Panc1 (cell line): ENCODE data around the gene SRGAP2B. TPM values are rescaled to one million over a fixed set of nuclear protein-coding genes. Genes with fewer than 3 reads are reported as not detected.
"Not testable (repeated sequence)": the region's sequence is repeated elsewhere in the genome, so short reads cannot be mapped to it uniquely, and the experiment has no call there.

Source experiments
- ATAC-seq: fragments of 200-7000 bp; cut with Tn5 transposase; 2 replicates; pipeline ENCODE4 v1.9.1; 2020; ENCODE audit warnings: mild to moderate bottlenecking, moderate library complexity
- BruUV-seq: library from RNA; stranded (reverse); fragments of 400-500 nt; replicated peaks from 2 replicates; lab custom pipeline; 2021; lab: Mats Ljungman, UMichigan
- CTCF ChIA-PET: fragments of 300-600 bp; sonication (Branson Sonifier 250); formaldehyde crosslinking; loops from one replicate; lab custom pipeline; 2022; ENCODE audit warnings: antibody characterized with exemption; lab: Charles Lee
- POLR2A ChIA-PET: fragments of 300-600 bp; sonication (Branson Sonifier 250); formaldehyde crosslinking; loops from one replicate; lab custom pipeline; 2022; ENCODE audit warnings: antibody characterized with exemption; lab: Charles Lee
- DNase-seq: peaks from one replicate; pipeline ENCODE4 v3.0.0-alpha.2; 2010; ENCODE audit warnings: low read depth, low spot score
- H3K27ac ChIP-seq: 2 replicates; pipeline ENCODE4 v1.5.1; 2011; ENCODE audit warnings: mild to moderate bottlenecking, low read length, inconsistent platforms
- H3K27me3 ChIP-seq: fragments of 200-500 bp; sonication (Bioruptor generic); 2 replicates; pipeline ENCODE4 v1.6.0; 2014; ENCODE audit warnings: low read length, inconsistent platforms; ENCODE audit not compliant: control insufficient read depth, insufficient read depth
- H3K36me3 ChIP-seq: fragments of 200-500 bp; sonication (Bioruptor generic); 2 replicates; pipeline ENCODE4 v1.5.1; 2014; ENCODE audit warnings: inconsistent platforms, mild to moderate bottlenecking, low read length, moderate library complexity; ENCODE audit not compliant: control insufficient read depth, insufficient read depth
- H3K4me1 ChIP-seq: 2 replicates; pipeline ENCODE4 v1.5.1; 2011; ENCODE audit warnings: inconsistent platforms, mild to moderate bottlenecking, low read length, moderate library complexity; ENCODE audit not compliant: control insufficient read depth, insufficient read depth
- H3K4me3 ChIP-seq, 2 experiments: 2 replicates each; pipeline ENCODE4 v1.5.1; 2011 to 2012; ENCODE audit warnings: low read depth in 2 of 2, low read length in 2 of 2, mild to moderate bottlenecking in 2 of 2, inconsistent platforms in 1 of 2, moderate library complexity in 1 of 2
- H3K9me3 ChIP-seq: fragments of 200-500 bp; sonication (Bioruptor generic); 2 replicates; pipeline ENCODE4 v1.5.1; 2014; ENCODE audit warnings: low read depth, mild to moderate bottlenecking, inconsistent platforms, low read length, moderate library complexity; ENCODE audit not compliant: control insufficient read depth, insufficient read depth
- in situ Hi-C: cut with HindIII; loops from 2 replicates; pipeline ENCODE4 v1.10.0; 2016; ENCODE audit warnings: low sequenced_read_pairs, low pct_unique_long_range_greater_than_20kb
- intact Hi-C: fragments of 100-400 bp; cut with micrococcal nuclease; formaldehyde crosslinking; loops from one replicate; pipeline ENCODE4 v1.10.0; 2022; ENCODE audit not compliant: unreplicated experiment
- total RNA-seq: library from RNA; stranded (reverse); gene quantifications from one replicate; pipeline ENCODE4 v1.2.1, GENCODE V29; 2021; ENCODE audit not compliant: unreplicated experiment

The SRGAP2B gene
- total RNA-seq, 1 experiment from 2014 or later: 42.4 TPM

GRCh38 chr1:144917154-144918026 is 177.7 kb downstream of the SRGAP2B start:
- BruUV-seq, H3K4me1 ChIP-seq, H3K27ac ChIP-seq, DNase-seq, H3K27me3 ChIP-seq, intact Hi-C loops, in situ Hi-C loops, POLR2A ChIA-PET, H3K4me3 ChIP-seq, H3K9me3 ChIP-seq, H3K36me3 ChIP-seq, CTCF ChIA-PET: not testable (repeated sequence)
- peak; percentile 34; the same call in 1 of the 2 replicates for ATAC-seq

- CTCF ChIA-PET, BruUV-seq, DNase-seq, intact Hi-C loops, in situ Hi-C loops, H3K27me3 ChIP-seq, H3K4me3 ChIP-seq, H3K4me1 ChIP-seq, ATAC-seq, H3K27ac ChIP-seq, H3K9me3 ChIP-seq, H3K36me3 ChIP-seq, POLR2A ChIA-PET: not testable (repeated sequence)
Observed at GRCh38 chr1:144913977-144914734, 181.0 kb downstream of the SRGAP2B start.

DNA sequence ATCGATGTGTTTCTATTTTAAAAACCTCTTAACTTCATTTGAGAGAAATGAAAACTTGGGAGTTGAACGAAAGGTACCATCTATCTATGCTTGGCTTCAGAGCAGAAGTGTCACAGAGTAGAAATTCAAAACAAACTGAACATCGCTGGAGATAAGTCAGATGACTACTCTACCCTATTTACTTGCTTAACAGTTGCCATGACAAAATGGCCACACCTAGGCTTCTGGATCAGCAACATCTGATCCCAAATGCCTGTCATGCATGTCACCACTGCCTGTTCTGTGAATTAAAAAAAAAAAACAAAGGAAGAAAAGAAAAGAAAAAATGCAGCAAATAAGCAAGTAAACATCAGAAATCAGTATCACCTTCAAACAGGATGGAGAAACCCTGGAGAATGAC is 181.7 kb downstream of the SRGAP2B start:
- H3K4me1 ChIP-seq, H3K36me3 ChIP-seq, H3K4me3 ChIP-seq, H3K9me3 ChIP-seq, DNase-seq, POLR2A ChIA-PET, ATAC-seq, H3K27me3 ChIP-seq, CTCF ChIA-PET, H3K27ac ChIP-seq, in situ Hi-C loops, BruUV-seq, intact Hi-C loops: not testable (repeated sequence)

DNA sequence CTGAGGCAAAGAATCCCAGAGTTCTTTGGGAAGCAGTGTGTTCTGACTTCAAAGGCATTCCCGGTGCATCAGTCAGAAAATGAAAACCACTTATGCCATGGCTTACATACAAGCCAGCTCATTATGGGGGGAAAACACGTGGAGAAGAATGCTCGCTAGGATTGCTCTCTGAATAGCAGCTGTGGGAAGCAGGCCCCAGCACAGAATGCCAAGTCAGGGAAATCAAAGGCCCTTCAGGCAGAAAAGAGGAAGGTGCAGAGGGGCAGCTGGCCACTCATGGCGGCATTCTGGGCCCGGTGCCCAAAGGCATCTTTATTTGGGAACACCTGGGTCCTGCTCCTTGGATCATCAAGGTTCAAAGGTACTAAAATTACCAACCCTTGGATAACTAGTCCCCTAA is 184.4 kb downstream of the SRGAP2B start:
- intact Hi-C loops, H3K4me3 ChIP-seq, POLR2A ChIA-PET, H3K27me3 ChIP-seq, H3K36me3 ChIP-seq, ATAC-seq, in situ Hi-C loops, DNase-seq, H3K27ac ChIP-seq, H3K4me1 ChIP-seq, H3K9me3 ChIP-seq, CTCF ChIA-PET: not testable (repeated sequence)
- TSS peak; percentile 70 for BruUV-seq

- H3K36me3 ChIP-seq, H3K4me1 ChIP-seq, H3K9me3 ChIP-seq, CTCF ChIA-PET, ATAC-seq, intact Hi-C loops, H3K27ac ChIP-seq, H3K4me3 ChIP-seq, H3K27me3 ChIP-seq, DNase-seq, in situ Hi-C loops, POLR2A ChIA-PET, BruUV-seq: not testable (repeated sequence)
Observed at GRCh38 chr1:144900841-144901240, 194.3 kb downstream of the SRGAP2B start.

DNA sequence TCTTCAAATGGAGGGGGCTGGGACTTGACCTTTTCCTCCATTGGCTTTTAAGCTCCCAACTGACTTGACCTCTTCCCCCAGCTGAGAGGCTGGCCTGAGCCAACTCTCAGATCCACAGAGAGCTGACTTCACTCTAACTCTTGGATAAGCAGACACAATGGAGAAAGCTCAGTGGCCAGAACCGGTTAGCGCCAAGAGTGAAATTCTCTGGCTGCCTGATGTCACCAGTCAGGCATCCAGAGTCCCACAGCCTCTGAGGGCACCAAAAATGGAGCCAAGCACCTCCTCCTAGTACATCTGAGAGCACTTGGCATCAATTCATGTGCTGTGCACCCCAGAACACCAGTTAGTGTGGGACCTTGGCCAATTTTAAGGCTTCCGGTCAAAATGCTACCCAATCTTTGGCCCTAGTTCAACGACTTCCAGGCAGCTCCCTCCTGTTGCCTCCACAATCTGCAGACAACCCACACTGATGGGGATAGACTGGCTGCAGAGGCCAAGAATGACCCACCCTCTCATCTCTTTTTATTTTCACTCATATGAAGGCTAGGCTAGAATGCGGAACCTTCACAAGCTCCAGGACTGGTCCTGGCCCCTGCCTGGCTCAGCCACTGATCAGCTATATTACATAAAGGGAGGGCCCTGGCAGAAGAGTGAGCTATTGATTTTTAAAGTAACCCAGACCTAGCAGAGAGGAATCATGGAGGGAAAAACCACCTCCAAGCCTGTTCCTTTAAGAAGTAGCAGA is 200.5 kb downstream of the SRGAP2B start:
- DNase-seq, BruUV-seq, intact Hi-C loops, H3K36me3 ChIP-seq, POLR2A ChIA-PET, H3K9me3 ChIP-seq, H3K27me3 ChIP-seq, H3K27ac ChIP-seq, H3K4me1 ChIP-seq, CTCF ChIA-PET, H3K4me3 ChIP-seq, ATAC-seq, in situ Hi-C loops: not testable (repeated sequence)
